Coronary artery (tissue), 2 donors: Measurements from ENCODE around the gene SAXO1.
A peak's percentile ranks its signal among the peaks of the same experiment; 100 is the strongest.

Source experiments
- DNase-seq: peaks from one replicate; pipeline ENCODE4 v3.0.0-alpha.2; 2017; ENCODE audit warnings: low spot score
- H3K27ac ChIP-seq, 2 donors: fragments of 200-600 bp; sonication (generic); one replicate each; pipeline ENCODE4 v1.5.1; 2016 to 2019
- H3K4me3 ChIP-seq: fragments of 200-600 bp; sonication (generic); 2 replicates; pipeline ENCODE4 v1.5.1; 2016; ENCODE audit warnings: mild to moderate bottlenecking, moderate library complexity
- TF ChIP-seq, protein P1 (sequence below): fragments of 200-600 bp; sonication (generic); IDR thresholded peaks from one replicate; pipeline ENCODE4 v1.5.1; 2019; ENCODE audit warnings: antibody characterized with exemption

The SAXO1 gene

DNA sequence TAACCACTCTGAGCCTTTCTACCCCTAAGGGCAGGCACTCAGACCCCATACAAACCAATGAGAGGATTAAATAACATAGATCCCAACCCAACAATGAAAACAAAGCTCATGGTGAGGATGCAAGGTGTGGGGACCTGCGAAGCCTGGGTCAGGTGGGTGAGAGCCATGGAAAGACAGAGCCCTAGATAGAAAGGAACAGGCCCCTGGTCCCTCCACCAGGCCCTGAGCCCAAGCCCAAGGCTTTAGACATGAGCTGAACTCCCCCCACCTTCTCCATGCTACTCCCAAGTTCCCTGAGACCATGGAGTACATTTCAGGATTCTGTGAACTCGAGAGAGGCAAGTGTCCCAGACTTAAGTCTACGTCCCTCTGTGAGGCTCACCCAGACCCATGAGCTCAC is 106.5 kb downstream of the SAXO1 start:
- no peak overlapping the region for H3K27ac ChIP-seq
- no peak for DNase-seq
- TF ChIP-seq, protein P1, sequence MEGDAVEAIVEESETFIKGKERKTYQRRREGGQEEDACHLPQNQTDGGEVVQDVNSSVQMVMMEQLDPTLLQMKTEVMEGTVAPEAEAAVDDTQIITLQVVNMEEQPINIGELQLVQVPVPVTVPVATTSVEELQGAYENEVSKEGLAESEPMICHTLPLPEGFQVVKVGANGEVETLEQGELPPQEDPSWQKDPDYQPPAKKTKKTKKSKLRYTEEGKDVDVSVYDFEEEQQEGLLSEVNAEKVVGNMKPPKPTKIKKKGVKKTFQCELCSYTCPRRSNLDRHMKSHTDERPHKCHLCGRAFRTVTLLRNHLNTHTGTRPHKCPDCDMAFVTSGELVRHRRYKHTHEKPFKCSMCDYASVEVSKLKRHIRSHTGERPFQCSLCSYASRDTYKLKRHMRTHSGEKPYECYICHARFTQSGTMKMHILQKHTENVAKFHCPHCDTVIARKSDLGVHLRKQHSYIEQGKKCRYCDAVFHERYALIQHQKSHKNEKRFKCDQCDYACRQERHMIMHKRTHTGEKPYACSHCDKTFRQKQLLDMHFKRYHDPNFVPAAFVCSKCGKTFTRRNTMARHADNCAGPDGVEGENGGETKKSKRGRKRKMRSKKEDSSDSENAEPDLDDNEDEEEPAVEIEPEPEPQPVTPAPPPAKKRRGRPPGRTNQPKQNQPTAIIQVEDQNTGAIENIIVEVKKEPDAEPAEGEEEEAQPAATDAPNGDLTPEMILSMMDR: no peak
- H3K4me3 ChIP-seq: no peak overlapping the region

DNA sequence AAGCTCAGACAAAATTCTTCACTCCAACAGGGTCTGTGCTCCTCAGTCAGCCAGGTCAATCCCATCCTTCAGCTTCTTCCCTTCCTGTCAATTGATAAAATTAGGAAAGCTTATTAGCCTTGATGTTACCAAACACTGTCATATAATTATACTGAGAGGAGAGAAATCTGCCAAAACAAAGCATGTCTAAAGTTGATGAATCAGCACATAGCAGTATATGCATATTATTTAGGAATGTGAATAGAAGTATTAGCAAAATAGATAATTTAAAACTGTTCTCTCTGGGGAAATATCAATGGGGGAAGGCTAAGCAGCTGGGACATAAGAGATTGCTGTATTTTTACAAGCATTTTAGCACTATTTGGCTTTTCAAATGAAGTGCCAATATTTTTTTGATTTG is 107.1 kb downstream of the SAXO1 start:
- H3K4me3 ChIP-seq: no peak overlapping the region
- no peak overlapping the region for H3K27ac ChIP-seq
- no peak for DNase-seq
- TF ChIP-seq, protein P1: no peak

DNA sequence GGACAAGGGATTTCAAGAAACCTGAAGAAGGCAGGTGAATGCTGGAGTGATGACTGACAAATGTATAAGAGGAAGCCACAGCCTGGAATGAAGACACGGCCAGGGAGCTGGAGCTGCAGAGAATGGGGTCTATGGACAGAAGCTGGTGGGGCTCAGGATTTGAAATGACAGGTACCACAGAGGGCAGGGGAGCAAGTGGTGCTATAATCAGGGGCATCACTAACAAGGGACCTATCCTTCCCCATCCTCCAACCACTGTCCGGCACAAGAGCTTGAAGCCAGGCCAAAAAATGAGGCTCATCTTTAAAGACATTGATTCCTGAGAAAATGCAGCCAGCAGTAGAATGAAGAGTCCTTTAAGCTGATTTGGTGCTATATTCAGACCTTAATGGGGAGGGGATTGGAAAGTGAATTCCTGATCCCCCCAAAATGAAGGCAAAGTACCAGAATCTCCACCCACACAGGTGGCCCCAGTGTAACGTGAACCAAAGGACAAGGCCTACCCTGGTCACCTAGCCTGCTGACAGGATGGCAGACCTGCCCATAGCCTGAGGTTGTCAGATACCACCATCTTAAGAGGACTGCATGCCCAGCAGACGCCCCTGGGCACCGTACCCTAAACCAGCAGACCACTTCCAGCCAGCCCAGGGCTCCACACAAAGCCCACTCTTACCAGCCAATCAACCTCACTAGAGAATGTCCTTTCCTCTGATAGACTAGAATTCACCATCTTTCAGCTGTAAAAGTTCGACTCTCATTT is 109.2 kb downstream of the SAXO1 start:
- DNase-seq: no peak
- TF ChIP-seq, protein P1: no peak
- Histone ChIP-seq H3K4me3 (no peak overlapping the region), H3K27ac (no peak overlapping the region)

DNA sequence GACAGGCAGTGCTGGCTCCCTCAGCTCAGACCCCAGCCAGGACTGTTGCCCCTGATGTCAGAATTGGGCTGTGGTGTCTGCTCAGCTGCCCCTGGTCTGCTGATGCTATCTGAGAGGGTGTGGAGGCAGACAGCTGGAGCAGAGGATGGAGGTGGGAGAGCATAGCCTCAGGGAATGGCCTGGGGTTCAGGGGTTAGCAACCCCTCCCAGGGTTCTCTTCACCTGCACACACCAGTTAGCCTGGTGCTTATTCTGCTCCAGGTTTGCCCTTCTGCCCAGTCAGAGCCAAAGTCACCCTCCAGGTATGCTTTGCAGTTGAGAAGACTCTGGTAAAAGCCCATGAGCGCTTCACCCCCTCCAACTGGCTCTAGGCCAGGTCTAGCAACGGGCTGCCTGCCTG is 109.8 kb downstream of the SAXO1 start:
- TF ChIP-seq, protein P1: no peak

DNA sequence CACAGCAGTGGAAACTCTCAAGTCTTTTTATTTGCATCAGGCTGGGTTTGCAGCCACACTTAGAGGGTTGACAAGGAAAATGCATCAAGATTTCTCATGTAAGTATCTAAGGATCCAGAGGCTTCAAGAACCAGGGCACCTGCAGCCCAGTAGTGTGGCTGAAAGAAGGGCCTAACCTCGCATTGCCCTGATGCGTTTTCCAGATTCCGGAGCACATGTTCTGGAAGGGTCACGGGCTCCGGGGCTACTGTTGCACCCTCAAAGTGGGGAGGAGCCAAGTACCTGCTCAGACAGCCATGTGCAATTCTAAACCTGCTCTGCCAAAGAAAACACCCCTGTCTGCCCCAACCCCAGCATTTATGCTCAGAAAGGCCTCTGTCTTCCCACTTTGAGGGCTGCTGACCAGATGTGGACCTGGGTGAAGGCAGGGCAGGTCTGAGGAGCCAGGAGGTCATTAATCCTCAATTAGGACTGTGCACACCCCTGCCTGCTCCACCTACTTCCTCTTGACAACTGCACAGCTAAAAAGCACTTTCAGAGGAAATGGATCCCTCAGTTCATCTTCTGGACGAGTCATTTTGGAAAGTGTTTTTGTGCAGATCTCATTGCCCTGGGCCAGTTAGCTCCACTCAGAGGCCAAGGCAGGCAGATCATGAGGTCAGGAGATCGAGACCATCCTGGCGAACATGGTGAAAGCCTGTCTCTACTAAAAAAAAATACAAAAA is 110.7 kb downstream of the SAXO1 start:
- H3K27ac ChIP-seq: peak overlapping the region in 1 of 2 donors; percentile 23
- H3K4me3 ChIP-seq: no peak overlapping the region
- TF ChIP-seq, protein P1: no peak
- no peak for DNase-seq

More for the DNA sequence above, 109.8 kb downstream of the SAXO1 start:
- Histone ChIP-seq H3K27ac (no peak overlapping the region), H3K4me3 (no peak overlapping the region)
- no peak for DNase-seq

DNA sequence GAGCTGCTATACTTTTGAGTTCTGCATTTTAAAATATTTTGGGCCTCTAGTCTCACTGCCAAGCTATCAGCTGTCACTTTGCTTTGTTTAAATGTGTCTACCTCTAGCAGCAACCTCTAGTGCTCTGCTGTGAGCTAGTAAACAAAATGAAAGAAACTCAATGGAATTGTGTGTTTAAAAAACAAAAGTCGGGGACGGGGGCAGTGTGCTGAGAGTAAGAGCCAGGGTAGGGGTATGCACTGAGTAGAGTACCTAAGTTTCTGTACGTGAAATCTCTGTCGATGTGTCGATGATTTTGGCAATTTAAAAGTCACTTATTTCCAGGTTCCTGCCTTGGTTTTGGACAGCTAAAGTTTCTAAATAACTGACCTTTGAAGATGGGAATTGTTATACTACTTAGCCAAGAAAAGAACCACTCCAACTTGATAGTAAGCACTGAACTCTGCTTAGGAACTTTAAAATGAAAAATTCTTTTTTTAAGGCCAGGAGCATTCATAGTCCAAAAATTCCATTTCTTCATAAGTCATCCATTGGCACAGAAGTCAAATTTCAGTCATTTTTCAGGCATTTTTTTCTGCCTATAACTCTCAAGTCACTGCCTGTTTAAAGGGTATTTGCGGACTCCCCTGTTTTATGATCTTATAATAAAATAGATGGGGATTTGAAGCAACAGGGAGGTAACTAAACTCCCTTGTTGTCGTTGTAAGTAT is 111.5 kb downstream of the SAXO1 start:
- TF ChIP-seq, protein P1: no peak
- no peak for DNase-seq
- no peak overlapping the region for H3K4me3 ChIP-seq
- H3K27ac ChIP-seq: peak overlapping the region in 1 of 2 donors; percentile 23
